HG02852 (cell line): ENCODE measurements around the gene DTD1.
A peak's percentile ranks its signal among the peaks of the same experiment; 100 is the strongest.

Experiments used
- ATAC-seq: cut with Tn5 transposase; IDR thresholded peaks from one replicate; pipeline ENCODE4 v1.9.1; 2021; ENCODE audit warnings: mild to moderate bottlenecking, moderate library complexity; ENCODE audit not compliant: unreplicated experiment

Gene DTD1

GRCh38 chr20:18614244-18614643 lies 26.4 kb downstream of the DTD1 start:
- no peak for ATAC-seq

DNA sequence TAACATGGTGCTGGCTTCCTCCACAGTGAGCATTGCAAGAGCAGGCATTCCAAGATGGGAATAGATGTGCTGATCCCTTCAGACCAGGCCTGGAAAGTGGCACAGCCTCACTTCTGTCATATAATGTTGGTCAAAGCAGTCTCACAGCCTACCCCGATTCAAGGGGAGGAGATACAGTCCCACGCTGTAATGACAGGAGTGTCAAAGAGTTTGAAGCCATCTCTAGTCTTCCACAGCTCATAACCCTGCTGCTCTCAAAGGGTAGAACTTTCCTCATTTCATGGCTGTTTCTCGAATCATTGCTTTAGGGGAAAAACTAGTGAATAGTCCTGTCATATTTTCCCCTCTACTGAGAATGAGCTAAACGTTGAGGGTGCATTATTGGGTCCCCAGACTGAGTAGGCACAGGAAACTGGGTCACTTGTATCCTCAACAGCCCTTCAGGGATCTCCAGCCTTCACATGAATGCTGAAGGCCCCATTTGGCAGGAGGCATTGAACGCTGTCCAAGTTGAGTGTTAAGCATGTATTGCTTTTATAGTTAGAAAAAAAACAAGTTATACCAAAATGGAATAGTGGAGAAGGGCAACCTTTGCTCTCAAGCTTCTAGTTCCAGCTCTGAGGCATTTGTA lies 27.3 kb downstream of the DTD1 start:
- ATAC-seq = no peak

DNA sequence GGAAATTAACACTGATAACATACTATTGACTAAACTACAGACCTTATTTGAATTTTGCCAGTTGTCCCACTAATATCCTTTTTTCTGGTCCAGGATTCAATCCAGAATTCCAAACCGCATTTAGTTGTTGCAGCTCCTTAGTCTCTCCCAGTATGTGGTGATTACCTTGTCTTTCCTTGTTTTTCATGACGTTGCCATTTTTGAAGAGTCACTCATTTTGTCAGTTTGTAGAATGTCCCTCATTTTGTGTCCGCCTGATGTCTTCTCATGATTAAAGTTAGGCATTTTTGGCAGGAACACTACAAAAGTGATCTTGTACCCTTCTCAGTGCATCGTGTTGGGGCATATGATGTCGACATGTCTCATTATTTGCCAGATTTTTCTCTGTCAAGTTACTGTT lies 33.1 kb downstream of the DTD1 start:
- ATAC-seq = no peak

GRCh38 chr20:18623156-18623910 lies 35.5 kb downstream of the DTD1 start:
- ATAC-seq = no peak

DNA sequence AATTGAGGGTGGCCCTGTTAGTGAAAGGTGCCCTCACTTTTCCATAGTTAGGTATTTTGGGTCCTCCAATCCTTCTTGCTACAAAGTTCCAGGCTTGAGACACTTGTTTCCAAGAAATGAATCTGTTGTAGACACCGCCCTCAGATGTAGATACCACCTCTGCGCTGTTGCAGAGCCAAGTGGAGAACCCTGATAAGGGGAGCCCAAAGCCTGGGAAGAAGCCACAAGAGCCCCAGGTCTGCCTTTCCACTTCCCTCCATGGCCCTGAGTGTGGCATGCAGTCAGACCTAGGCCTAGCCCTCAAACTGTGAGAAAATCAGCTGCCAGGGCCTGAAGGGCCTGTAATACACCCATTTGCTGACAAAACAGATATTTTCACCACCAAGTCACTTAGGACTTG lies 37.1 kb downstream of the DTD1 start:
- no peak for ATAC-seq

DNA sequence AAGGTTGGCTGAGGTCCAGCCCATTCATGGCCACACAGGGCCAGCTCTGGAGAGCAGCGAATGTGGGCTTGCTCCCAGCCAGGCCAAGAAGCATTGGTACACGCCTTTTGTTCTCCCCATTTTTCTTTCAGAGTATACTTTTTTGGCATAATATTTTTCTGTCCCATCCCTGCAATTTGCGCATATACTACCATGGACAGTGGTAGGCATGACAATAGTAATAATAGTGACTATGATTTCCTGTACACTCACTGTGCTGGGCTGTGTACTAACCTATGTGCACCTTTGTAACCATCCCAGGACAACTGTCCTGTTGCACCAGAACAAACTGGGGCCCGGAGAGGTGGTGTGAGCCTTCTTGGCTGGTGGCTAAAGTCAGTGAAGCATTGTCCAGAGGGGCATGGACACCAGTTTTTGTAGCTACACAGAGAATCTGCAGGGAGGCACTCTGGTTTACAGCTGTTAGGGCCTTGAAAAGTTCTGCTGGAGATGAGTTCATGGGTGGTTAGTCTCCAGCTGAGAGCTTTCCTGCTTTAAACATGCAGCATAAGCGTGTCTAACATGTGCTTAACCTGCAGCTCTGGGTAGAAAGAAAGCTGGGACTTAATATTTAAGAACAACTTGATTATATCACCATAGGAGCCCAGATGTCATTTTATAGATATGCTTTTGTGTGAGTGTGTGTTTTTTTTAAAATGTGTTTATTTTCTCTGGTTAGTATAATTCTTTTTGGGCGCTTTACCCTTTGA lies 38.2 kb downstream of the DTD1 start:
- no peak for ATAC-seq

DNA sequence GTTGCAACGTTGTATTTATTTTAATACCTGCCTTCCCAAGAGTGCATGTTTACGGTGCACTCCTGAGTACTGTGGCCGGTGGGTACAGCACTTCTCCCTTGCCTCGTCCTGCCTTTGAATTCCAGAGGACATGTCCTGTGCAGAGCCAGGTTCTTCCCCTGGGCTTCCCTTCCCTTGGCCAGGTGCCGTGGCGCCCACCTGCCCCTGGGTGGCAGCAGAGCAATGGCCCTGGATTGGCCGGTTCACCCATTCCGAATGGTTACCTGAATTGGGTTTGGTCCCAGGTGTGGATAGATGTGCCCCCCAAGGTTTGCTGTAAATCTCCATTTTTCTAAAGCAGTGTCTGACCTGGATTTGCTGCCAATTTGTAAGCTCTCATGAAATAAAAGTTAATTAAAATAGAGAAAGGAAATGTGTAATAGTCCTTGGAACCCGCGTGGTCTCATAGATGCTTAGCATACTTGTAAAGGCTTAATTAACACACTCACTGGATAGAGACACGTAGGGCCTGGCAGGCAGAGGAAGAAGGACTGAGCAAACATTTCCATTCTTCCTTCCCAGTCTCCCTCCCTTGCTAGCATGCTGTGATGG lies 40.6 kb downstream of the DTD1 start:
- ATAC-seq = no peak

- ATAC-seq = peak; percentile 94
Measured at GRCh38 chr20:18632196-18632789, 44.4 kb downstream of the DTD1 start.

DNA sequence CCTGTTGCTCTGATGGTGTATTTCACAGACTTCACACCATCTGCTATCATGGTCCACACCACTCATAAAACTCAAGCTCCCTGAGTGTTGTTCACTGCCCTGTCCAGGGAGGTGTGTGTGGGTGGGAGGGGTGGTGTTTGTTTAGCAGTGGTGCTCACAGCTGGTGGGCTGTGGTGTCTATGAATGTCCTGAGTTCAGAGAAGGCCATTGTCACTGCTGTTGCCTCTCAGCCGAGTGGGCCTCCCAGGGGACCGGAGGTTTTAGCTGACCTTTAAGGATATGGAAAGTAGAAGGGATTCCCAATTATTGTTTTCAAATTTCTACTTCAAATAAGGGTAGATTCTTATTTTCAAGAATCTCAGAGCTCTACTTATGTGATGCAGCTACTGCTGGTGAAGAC lies 45.6 kb downstream of the DTD1 start:
- no peak for ATAC-seq

- no peak for ATAC-seq
Measured at GRCh38 chr20:18634501-18634900, 46.6 kb downstream of the DTD1 start.

DNA sequence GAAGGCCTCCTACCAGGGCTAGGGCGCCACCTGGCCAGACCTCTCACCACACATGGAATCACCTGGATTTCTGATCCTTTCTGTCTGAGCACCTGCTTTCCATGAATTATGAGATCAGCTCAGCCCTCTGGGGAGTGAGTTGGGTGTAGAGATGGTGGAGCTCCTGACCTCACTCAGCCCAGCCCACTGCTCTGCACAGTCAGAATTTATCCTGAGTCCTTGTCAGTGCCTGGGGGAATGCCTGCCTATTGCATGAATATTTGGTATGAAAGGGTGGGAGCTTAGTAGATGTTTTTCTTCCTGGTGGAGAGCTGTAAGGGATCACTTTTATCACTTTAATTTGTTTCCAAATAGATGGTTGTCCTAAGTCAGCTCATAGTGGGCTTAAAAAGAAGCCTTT lies 47.5 kb downstream of the DTD1 start:
- ATAC-seq = no peak

DNA sequence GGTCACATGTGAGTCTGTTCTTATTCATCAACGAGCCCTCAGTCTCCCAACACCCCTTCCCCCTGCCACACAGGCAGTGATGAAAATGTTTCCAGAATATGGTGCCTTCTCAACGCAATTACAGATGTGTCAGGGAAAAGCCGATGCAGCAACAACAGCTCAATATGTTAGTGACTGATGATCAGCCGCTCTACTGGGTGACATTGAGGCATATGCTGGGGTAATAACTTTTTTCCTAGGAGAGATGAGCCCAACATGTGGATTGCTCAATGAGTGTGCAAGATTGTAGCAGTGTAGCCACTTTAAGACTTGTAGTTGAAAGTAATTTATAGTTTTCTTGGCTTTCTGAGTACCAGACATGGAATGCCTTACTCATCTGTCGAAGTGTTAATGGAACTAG lies 49.4 kb downstream of the DTD1 start:
- no peak for ATAC-seq

GRCh38 chr20:18638768-18639167 lies 50.9 kb downstream of the DTD1 start:
- ATAC-seq = no peak

- ATAC-seq = no peak
Measured at GRCh38 chr20:18639501-18639979, 51.7 kb downstream of the DTD1 start.

GRCh38 chr20:18645196-18645745 lies 57.4 kb downstream of the DTD1 start:
- ATAC-seq = no peak

GRCh38 chr20:18645851-18646250 lies 58.0 kb downstream of the DTD1 start:
- ATAC-seq = no peak

- ATAC-seq = no peak
Measured at GRCh38 chr20:18647777-18648176, 59.9 kb downstream of the DTD1 start.

DNA sequence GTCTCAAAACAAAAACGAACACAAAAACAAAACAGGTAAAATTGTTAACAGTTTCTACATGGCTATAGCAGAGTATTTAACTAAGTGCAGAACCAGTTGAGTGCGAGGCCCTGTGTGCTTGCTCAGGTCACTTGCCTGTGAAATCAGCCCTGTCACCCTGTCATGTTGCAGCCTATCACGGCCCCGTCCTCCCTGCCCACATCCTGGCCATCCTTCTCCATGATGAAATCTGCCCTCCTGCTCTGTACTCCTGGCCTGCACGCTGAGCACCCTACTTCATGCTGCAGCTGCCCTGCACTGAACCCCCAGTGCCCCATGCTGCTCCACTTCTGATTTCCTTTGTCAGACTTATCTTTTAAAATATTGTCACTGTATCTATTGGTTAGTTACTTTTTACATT lies 62.4 kb downstream of the DTD1 start:
- ATAC-seq = no peak

DNA sequence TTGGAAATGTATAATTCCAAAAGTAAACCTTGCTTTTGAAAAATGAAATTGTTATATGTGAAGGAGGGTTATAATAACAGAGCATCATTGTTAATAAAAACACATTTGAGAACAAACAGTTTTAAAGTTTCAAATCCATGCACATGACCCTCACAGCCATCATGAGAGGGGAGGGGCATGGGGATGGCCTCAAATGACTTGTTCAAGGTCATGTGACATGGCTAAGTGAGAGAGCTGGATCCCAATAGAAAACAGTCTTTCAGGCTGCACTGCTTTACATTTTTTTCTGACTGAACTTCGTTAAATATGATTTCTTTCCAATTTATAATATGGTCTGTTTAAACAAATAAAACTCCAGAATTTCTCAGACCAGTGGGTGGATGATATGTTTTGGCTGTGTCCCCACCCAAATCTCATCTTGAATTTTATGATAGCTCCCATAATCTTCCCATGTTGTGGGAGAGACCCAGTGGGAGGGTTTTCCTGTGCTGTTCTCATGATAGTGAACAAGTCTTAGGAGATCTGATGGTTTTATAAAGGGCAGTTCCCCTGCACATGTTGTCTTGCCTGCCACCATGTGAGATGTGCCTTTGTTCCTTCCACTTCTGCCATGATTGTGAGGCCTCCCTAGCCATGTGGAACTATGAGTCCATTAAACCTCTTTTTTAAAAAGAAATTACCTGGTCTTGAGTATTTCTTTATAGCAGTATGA lies 66.0 kb downstream of the DTD1 start:
- no peak for ATAC-seq

DNA sequence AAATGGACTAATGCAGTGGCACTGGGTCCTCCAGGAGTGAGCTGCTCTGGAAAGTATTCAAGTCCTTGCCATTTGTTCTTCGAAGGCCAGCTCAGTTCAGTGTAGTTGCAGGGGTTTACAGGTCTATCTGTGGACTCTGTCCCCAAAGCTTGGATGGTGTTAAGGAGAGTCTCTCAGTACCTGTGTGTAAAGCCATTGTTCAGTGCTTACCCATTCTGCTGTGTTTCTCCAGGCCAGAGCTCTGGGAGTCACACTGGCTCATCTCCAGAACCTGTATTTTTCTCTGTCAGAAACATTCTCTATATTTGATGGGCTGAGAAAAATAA lies 66.6 kb downstream of the DTD1 start:
- ATAC-seq = no peak
